Measurements from ENCODE around the gene TRIM41.

Gene TRIM41

DNA sequence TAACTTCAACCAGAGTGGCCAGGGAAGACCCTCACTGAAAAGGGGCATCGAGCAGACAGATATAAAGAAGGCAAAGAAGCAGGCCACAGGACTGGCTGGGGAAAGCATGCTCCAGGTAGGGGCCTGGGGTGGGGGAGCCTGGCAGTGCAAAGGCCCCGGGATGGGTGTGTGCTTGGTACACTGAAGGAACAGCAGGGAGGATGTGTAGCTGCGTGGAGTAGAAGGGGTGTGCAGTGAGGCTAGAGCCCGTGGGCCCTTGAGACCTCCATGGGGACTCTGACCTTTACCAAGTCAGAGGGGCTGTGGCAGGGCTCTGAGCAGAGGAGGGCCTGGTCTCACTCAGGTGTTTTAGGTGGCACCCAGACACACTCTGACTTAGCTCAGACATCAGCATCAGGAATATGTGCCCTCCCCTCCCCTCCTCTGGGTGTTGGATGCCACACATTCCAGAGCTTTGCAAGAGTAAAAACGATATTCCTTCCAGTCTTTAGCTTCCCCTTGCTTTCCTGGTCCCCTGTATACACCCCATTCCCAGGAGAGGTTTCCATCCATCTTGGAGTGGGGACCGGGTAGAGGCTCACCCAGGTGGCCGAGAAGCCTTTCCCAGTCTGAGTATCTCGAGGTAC is 25.6 kb upstream of the TRIM41 start:
- no peak overlapping the region for H3K27ac ChIP-seq
- H3K9ac ChIP-seq, result no peak overlapping the region
- H4K20me1 ChIP-seq (ENCODE audit: insufficient read depth), result no peaks in the 10 kb centered on the region
- H2AFZ ChIP-seq (ENCODE audit: low read depth), result no peak overlapping the region
- H3K4me1 ChIP-seq (ENCODE audit: low read depth, poor library complexity, severe bottlenecking), result peaks cover 6% of the 10 kb centered on the region
- H3K79me2 ChIP-seq (ENCODE audit: insufficient read depth, low read depth), result no peaks in the 10 kb centered on the region
- no peak overlapping the region for H3K4me3 ChIP-seq (IDR thresholded peaks at IDR 0.05; ENCODE audit: insufficient read depth, low read depth, low read length)
- H3K4me2 ChIP-seq, result no peak overlapping the region
- H3K36me3 ChIP-seq (ENCODE audit: insufficient read depth), result no peaks in the 10 kb centered on the region
- no peaks in the 10 kb centered on the region for H3K27me3 ChIP-seq (ENCODE audit: insufficient read depth, low read depth)
- no peak for TF ChIP-seq CTCF (conservative IDR thresholded peaks at IDR 0.05; ENCODE audit: low read depth, low read length)

DNA sequence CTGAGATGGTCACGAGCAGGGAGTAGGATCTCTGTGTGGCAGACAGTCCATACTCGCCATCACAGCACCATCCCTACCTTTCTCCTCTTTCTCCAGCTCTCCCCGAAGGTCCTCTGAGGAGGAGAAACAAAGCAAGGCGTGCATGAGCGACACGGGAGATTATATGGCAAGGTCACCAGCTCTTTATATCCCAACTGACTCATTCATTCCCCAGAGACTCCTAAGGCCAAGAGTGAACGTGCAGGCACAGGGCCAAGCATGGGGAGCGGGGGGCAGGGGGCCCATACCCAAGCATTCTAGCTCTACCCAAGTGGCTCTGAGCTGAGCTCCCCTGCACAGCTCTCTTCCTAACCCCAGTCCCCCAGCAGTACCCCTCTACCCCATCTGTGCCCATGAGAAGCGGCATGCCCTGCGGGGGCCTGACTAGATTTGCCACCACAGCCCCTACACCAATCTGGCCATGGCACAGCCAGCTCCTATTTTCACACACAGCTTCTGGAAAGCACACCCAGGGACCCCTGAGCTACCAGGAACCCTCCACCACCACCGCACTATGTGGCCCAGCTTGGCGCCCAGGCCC is 24.9 kb upstream of the TRIM41 start:
- Histone ChIP-seq H3K4me3 (IDR thresholded peaks at IDR 0.05; ENCODE audit: insufficient read depth, low read depth, low read length) (no peak overlapping the region), H3K4me2 (no peak overlapping the region), H3K36me3 (ENCODE audit: insufficient read depth) (no peaks in the 10 kb centered on the region), H3K9ac (no peak overlapping the region), H3K4me1 (ENCODE audit: low read depth, poor library complexity, severe bottlenecking) (no peaks in the 10 kb centered on the region), H4K20me1 (ENCODE audit: insufficient read depth) (no peaks in the 10 kb centered on the region), H2AFZ (ENCODE audit: low read depth) (no peak overlapping the region), H3K79me2 (ENCODE audit: insufficient read depth, low read depth) (no peaks in the 10 kb centered on the region), H3K27ac (no peak overlapping the region), H3K27me3 (ENCODE audit: insufficient read depth, low read depth) (no peaks in the 10 kb centered on the region)
- no peak for TF ChIP-seq CTCF (conservative IDR thresholded peaks at IDR 0.05; ENCODE audit: low read depth, low read length)

GRCh38 chr5:181198905-181199519 is 24.1 kb upstream of the TRIM41 start:
- no peak for TF ChIP-seq CTCF (conservative IDR thresholded peaks at IDR 0.05; ENCODE audit: low read depth, low read length)
- no peak overlapping the region for H3K4me3 ChIP-seq (IDR thresholded peaks at IDR 0.05; ENCODE audit: insufficient read depth, low read depth, low read length)
- H3K36me3 ChIP-seq (ENCODE audit: insufficient read depth), result no peaks in the 10 kb centered on the region
- no peaks in the 10 kb centered on the region for H3K79me2 ChIP-seq (ENCODE audit: insufficient read depth, low read depth)
- no peaks in the 10 kb centered on the region for H4K20me1 ChIP-seq (ENCODE audit: insufficient read depth)
- no peak overlapping the region for H3K9ac ChIP-seq
- H3K27me3 ChIP-seq (ENCODE audit: insufficient read depth, low read depth), result no peaks in the 10 kb centered on the region
- no peak overlapping the region for H2AFZ ChIP-seq (ENCODE audit: low read depth)
- no peak overlapping the region for H3K27ac ChIP-seq
- H3K4me1 ChIP-seq (ENCODE audit: low read depth, poor library complexity, severe bottlenecking), result no peaks in the 10 kb centered on the region
- no peak overlapping the region for H3K4me2 ChIP-seq

DNA sequence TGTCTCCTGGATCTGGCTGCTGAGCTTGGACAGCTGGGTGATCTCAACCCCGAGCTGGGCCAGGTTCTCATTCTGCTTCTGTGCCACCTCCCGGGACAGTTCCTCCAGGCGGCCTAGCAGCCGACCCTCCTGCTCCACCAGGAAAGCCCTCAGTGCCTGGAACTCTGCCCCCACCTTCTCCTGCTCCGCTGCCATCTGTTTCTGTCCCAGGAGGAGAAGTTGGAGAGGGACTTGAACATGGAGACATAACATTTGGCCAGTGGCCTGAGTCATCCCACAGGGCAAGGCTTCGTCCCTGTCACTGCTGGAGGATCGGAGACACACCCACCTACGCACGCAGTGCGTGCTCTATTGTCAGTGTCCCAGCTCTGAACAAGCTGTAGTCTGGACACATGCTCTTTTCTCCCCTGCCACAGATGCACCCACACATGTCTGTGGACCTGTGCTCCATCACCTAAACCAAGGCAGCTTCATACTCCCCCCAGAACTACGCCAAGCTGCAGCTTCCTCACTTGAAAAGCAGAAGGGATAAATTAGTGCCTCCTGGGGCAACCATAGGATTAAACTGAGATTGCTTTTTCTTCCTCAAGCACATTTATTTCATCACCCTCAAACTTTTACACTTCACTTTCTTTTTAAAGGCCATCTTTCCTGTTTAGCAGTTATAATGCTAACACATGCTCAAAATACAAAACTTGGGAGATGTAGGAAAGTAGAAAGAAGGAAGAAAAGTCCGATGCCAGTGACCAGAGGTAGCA is 23.0 kb upstream of the TRIM41 start:
- H3K27me3 ChIP-seq (ENCODE audit: insufficient read depth, low read depth), result no peaks in the 10 kb centered on the region
- no peak overlapping the region for H3K4me2 ChIP-seq
- TF ChIP-seq CTCF (conservative IDR thresholded peaks at IDR 0.05; ENCODE audit: low read depth, low read length), result no peak
- H3K9ac ChIP-seq, result no peak overlapping the region
- H2AFZ ChIP-seq (ENCODE audit: low read depth), result no peak overlapping the region
- H3K4me3 ChIP-seq (IDR thresholded peaks at IDR 0.05; ENCODE audit: insufficient read depth, low read depth, low read length), result no peak overlapping the region
- H3K36me3 ChIP-seq (ENCODE audit: insufficient read depth), result no peaks in the 10 kb centered on the region
- no peaks in the 10 kb centered on the region for H4K20me1 ChIP-seq (ENCODE audit: insufficient read depth)
- no peaks in the 10 kb centered on the region for H3K4me1 ChIP-seq (ENCODE audit: low read depth, poor library complexity, severe bottlenecking)
- no peak overlapping the region for H3K27ac ChIP-seq
- H3K79me2 ChIP-seq (ENCODE audit: insufficient read depth, low read depth), result no peaks in the 10 kb centered on the region

All from KMS-11 (cell line).